Femur (tissue), 1 donor: ENCODE results near the gene SLCO4A1.

Source experiments
- DNase-seq: peaks from one replicate; pipeline ENCODE4 v3.0.0-alpha.2; 2017

SLCO4A1 gene

DNA sequence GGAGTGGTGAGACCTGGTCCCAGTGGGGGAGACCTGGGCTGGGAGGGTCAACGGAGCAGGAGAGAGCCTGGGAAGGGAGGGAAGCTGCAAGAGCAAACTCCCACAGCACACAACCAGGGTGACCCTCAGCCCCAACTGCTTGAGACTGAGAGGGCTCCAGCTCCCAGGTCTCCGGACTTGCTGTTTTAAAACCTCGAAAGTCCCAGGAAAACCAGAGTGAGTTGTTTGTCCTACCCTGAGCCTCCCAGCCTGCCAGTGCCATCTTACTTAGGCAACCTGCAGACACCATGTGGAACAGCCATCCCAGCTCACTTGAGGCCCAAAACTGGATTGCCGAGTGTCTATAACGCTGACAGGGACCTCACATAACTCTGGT, 61.5 kb downstream of the SLCO4A1 start:
- DNase-seq, result no peak

DNA sequence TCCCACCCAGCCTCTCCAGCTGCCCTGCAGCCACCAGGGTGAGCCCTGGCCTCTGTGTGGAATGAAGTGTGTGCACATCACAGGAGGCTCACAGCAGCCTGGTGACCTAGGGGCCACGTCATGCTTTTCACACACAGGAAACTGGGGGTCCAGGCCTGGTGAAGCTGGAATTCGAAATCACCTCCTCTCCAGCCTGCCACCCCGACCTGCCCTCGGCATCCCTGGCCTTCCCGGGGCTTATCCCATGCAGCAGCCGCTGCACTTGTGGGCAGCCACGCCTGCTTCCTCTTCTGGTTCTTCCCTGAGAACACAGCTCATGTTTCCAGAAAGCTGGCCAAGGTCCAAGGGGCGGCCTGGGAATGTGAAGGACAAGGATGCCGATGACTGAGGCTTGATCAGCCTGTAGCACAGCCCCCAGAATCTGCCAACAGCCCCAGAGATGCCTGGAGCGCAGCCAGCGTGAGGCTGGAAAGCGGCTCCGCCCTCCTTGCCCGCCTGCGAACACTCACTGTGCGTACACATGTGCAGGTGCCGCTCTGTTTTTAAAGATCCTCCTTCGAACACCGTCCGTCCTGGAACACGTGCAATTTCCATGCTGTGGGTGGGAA, 62.1 kb downstream of the SLCO4A1 start:
- DNase-seq, result peak; percentile 94

DNA sequence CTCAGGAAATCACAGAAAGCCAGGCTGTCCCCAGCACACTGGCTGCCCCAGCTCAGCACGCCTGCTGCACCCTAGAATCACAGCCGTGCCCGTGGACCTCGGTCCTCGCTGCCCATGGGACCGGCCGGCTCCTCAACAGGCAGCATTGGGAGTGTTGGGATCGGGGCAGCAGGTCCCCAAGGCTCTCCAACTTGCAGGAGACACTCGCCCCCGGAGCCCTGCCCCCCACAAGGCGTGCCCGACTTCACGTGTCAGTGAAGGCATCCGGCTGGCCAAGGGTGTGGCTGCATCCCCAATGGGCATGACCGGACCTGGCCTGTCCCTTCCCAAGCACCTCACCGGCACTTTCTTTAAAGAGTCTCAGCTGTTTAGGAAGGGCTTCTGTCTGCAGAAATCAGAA, 63.3 kb downstream of the SLCO4A1 start:
- DNase-seq, result no peak

DNA sequence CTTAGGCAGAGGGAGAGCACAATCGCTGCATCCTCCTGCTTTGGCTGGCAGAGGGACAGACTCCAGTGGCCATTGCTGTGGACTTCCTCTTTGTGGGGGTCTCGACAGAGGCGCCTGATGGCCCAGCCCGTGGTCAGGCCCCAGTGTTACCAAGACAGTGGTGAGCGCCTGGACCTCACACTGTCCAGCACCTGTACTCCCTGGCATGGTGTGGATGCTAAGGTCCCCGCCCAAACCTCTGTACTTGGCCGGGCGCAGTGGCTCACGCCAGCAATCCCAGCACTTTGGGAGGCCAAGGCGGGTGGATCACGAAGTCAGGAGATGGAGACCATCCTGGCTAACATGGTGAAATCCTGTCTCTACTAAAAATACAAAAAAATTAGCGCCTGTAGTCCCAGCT, 64.0 kb downstream of the SLCO4A1 start:
- DNase-seq, result no peak

DNA sequence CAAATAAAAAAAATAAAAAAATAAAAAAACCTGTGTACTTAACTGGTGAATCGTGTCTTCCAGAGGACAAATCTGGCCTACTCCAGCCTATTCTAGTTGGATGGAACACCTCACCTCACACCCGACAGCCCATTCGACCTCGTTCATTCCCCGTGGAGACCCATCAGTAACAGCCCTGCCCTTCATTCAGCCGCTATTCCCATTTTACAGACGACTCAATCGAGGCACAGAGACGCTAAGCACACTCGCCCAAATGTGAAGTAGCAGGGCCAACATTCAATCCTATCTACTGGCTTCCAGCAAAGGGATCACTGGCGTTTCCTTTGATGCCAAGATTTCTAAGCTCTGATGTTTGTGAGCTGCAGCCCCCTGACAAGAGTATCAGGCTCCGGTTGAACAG, 64.6 kb downstream of the SLCO4A1 start:
- no peak for DNase-seq

DNA sequence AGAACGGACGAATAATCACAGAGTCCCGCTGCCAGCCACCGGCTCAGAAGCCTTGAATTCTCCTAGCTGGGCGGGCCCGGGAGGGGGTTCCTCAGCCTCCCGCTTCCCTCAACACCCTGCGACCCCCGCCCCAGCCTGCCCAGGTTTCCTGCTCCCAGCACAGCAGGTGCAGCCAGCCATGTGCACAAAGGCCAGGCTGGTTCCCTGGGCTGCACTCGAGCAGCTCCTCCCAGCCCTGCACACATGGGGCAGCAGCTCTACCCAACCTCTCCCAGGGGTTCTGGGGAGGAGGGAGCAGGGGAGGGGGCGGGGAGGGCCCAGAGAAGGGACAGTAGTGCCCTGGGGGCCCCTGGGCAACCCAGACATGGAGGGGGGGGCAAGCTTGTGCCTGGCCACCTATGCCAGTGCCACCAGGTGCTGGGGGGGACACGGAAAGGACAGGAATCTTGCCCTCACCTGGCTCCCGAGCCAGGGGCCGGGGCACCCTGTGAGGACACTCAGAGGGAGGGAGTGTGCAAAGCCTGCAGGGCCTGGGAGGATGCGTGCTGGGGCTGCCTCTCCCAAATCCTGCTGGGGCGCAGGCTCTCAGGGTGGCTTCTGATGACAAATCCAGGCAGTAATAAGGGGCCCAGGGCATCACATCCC, 65.1 kb downstream of the SLCO4A1 start:
- no peak for DNase-seq

DNA sequence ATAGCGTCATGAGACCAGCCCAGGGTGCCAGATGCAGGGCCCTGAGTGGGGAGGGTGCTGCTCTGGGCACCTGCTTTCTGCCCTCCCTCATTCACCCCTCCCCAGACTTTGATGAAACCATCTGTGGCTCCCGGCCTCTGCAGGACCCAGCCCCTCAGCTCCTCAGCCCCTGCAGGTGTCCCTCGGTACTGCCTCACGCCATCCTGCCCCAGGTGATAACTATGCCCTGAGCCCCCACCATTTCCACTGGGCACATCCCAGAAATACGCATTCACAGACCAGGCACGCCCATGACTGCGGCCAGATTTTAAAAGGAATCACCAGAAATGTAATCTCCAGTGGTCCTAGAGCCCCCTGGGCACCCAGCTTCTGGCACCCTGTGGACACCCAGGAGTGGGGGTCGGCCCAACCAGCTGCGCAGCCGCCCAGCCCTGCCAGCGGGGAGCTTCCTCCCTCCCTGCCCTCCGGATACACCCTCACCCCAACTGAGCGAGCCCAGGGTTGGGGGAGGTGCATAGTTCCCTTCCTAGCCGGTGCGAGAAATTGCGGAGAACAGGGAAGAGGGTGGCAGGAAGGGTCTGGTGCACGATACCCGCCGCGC, 65.7 kb downstream of the SLCO4A1 start:
- DNase-seq, result no peak

DNA sequence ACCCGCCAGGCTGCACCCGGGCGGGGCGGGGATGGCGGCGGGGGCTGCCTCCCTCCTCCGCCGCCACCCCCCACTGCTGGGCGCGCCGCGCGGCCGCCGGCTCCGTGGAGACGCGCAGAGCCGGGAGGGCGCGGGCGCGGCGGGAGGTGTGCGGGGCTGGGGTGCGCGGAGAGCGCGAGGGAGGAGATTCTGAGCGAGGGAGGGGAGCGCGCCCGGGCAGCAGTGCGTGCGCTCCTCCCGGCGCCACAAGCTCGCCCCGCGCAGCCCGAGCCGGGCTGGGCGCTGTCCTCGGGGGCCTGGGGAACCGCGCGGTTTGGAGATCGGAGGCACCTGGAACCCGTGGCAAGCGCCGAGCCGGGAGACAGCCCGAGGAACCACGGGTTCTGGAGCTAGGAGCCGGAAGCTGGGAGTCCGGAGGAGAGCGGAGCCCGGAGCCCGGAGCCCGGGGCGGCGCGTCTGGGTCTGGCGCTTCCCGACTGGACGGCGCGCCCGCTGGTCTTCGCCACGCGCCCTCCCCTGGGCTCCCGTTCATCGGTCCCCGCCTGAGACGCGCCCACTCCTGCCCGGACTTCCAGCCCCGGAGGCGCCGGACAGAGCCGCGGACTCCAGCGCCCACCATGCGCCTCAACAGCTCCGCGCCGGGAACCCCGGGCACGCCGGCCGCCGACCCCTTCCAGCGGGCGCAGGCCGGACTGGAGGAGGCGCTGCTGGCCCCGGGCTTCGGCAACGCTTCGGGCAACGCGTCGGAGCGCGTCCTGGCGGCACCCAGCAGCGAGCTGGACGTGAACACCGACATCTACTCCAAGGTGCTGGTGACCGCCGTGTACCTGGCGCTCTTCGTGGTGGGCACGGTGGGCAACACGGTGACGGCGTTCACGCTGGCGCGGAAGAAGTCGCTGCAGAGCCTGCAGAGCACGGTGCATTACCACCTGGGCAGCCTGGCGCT, 66.6 kb downstream of the SLCO4A1 start, which contains the start of gene NTSR1:
Gene NTSR1, plus strand, starts transcription at position 246 of the 946 bp plus-strand sequence. Its CDS starts 372 bp downstream, at position 618.
- DNase-seq, result no peak

DNA sequence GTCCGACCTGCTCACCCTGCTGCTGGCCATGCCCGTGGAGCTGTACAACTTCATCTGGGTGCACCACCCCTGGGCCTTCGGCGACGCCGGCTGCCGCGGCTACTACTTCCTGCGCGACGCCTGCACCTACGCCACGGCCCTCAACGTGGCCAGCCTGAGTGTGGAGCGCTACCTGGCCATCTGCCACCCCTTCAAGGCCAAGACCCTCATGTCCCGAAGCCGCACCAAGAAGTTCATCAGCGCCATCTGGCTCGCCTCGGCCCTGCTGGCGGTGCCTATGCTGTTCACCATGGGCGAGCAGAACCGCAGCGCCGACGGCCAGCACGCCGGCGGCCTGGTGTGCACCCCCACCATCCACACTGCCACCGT, 67.2 kb downstream of the SLCO4A1 start:
- DNase-seq, result no peak

DNA sequence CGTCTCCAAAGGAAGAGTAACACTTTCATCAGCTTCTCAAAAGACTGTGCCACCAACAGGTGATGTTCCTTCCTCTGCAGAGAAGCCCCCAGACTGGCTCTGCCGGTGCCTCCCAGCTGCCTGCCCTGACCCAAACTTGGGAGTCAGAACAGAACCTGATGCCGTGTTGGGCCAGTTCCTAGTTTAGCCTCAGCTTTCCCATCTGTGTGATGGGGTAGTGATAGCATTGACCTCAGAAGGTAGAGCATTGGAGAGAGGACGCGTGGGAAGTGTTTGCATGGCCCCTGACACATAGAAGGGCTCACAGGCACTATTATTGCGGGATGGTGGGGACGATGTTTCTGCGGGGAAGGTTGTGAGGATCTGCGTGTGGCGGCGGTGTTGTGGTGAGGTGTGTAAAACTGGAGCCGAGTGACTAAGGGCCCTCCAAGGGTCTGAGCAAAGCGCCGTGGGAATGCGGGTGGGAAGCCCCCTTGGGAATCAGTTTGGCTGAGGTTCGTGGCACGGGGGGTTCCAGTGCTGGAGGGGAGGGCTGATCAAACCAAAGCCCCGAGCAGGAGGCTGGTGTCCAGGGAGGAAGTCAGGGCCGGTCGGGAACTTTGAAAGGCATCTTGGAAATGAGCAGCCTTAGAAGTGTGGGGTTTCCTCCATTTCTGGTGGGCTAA, 68.0 kb downstream of the SLCO4A1 start:
- no peak for DNase-seq

DNA sequence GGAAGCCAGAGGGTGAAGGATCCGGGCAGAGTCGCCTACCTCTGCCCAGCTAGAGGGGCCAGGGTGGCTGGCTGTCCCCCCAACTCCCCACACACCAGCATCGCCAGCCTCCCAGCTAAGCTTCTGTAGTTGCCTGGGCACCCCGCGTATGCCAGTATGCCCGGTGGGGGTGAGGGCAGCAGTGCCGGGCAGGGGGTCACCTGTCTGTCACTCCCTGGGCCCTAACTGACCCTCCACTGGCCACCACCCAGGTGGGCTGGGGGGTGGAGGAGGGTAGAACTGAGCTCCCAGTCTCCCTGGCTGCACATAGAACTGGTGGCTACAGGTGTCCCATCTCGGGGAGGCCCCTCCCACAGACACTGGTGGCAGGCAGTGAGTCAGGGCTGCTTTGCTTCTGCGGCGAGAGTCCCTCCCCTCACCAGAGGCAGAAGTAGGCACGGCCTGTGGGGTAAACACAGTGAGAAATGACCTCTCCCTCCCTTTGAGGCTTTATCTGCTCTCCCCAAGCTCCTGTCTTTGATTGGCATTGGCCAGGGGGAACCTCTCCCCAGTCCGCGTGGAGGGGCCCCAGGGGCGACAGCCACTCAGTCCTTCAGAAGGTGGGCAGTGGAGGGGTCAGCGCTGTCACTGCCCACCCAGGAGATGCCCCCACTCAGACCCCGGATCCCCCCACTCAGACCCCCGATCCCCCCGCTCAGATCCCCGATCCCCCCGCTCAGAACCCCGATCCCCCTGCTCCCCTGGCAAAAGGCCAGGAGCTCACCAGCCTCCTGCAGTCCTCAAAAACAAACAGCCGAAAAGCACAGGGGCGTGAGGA, 68.8 kb downstream of the SLCO4A1 start:
- no peak for DNase-seq

DNA sequence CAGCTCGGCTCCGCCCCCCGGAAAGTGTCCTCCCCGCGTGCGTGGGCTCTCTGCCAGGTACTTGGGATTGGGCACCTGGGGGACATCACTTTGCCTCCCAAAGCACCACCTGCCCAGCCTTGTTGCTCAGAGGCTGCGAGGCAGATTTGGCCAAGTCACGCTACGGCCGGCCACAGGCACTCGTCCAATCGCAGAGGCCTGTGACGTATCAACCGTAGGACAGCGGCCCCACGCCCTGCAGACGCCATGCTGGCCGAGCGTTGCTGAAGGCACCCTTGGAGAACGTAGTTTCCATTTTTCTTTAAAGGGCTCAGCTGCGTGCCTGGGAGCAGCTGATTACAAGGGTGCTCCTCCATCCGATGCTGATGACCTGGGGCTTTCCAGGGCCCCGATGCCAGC, 69.4 kb downstream of the SLCO4A1 start:
- no peak for DNase-seq

DNA sequence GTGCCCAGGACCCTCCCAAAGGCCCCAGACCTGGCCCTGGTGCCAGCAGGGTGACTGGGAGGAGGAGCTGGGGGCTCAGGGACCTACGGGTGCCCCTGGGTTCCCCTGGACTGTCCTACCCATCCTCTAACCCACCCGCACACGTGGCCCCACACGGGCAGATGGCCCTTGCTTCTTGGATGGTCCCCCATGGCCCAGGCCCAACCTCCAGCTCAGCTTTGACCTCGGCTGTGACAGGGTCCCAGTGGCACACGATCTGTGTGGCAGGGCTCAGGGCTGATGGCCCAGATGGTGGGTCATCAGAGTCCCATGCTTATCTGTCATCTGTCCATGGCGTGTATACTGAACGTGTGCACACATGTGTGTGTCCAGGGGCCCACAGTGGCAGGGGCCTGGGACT, 70.3 kb downstream of the SLCO4A1 start:
- no peak for DNase-seq

DNA sequence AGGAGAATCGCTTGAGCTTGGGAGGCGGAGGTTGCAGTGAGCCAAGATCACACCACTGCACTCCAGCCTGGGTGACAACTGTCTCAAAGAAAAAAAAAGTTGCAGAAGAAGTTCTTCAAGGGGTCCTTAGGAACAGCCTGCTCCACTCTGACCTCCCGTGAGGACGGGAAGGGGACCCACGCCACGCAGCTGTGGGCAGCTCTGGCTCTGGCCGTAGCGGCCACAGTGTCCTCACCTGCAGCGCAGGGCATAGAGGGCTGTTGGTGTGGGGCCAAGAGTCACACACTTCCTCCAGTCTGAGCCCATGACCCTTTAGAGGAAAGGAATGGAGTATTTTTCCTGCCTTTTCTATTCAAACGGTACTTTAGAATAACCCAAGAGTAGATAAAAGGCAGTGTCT, 71.7 kb downstream of the SLCO4A1 start:
- no peak for DNase-seq

DNA sequence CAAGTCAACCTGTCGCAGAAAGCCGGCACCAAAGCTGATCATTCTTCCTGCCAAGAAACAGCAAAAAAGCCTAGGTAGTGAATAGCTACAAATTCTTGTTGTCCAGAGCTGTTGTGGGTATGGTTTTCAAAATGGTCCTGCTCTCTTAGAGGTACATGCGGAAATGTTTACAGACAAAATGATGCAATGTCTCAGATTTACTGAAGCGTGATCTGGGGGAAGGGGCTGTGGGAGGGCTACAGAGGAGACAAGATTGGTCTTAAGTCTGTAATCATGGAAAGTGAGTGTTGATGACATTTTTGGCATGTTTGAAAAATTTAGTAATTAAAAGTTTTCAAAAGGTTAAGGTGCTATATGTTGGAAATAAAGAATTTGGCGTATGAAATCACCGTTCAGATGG, 72.5 kb downstream of the SLCO4A1 start:
- DNase-seq, result no peak

DNA sequence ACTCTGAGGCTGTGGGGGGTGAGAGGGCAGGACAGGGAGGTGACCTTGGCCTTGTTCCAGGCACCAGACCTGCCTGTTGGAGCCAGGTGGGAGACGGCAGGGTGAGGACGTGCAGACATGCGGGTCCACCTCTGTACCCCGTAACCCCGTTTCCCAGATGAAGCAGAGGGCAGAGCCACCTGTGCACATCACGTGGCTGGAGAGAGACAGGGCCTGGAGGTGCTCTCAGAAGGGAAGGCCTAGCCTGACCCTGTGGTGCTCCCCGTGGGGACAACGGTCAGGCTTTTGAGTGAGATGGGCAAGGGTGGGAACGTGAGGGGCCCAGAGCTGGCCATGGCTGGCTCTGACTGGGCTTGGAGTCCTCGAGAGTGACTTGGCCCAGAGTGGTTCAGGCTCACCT, 72.9 kb downstream of the SLCO4A1 start:
- no peak for DNase-seq

DNA sequence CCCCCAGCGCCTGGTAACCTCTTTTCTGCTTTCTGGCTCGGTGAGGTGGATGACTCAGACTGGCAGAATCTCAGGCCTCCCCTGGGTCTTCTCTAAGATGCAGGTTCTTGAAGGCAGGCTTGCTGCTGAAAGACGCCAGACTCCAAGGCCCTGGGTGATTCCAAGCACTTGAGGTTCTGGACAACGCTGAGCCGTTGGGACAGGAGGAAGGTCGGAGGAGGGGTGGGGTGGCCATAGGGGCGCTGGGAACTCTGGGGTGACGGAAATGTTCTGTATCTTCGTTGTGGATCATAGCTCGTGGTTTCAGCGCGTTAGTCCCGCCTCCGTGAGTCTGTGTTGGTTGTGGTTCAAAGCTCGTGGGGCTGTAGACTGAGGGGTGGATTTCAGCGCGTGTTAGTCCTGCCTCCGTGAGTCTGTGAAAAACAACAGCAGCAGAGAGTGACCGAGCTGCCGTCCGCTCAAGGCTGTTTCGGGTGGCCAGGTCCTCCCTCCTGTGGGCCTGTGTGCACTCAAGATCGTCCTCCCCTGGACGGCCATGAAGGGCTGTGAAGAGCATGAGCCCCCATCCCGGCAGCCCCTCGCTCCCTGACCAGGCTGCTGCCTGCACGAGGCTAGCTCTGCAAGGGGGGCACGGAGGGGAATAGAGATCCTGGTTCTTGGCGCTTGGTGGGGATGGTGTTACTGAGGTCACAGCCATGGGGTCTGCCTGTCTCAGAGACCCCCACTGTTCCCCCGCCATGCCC, 74.1 kb downstream of the SLCO4A1 start:
- no peak for DNase-seq

DNA sequence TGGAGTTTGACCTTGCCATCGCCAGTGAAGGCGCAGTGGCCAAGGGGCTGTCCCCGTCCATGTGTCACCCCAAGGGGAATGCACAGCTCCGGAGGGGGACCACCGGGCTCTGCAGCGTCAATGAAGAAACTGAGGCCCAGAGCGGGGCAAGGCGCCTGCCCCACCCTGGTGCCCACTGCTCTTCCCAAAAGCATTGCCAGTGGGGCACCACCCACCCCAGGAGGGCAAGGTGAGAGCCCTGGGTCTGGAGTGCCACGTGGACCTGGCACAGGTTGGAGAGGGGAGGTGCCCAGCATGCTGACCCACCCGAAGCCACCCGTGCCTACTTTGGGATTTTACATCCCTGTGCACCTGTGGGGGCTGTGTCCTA, 74.6 kb downstream of the SLCO4A1 start:
- DNase-seq, result no peak

DNA sequence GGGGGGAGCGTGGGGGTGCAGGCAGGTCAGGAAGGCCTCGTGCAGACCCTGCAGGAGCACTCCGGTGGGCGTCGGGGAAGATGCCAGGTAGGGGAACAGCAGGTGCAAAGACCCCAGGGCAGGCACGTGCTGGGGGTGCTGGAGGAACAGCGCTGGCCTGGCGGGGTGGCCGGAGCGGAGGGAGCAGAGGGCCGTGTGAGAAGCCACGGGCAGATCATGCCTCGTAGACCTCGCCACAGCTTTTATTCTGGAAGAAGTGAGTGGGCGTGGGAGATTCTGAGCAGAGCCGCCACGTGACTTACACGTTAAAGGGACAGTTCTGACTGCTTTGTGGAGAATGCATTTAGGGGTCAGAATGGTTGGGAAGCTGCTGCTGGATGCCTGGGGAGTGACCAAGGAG, 75.6 kb downstream of the SLCO4A1 start:
- DNase-seq, result no peak

DNA sequence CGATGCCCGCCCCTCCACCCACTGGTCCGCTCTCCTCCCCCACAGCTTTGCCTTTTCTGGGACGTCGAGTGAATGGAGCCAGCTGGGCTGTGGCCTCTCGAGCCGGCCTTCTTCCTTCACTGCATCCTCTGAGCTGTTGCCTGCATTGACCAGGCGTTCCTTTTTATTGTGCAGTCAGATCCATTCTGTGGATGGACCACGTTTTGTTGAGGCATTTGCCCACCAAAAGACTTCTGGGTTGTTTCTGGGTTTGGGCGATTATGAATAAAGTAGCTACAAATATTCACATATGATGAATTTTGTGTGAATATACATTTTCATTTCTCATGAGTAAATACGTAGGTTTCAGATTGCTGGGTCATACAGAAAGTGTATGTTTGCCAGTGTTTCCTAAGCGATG, 76.2 kb downstream of the SLCO4A1 start:
- no peak for DNase-seq

DNA sequence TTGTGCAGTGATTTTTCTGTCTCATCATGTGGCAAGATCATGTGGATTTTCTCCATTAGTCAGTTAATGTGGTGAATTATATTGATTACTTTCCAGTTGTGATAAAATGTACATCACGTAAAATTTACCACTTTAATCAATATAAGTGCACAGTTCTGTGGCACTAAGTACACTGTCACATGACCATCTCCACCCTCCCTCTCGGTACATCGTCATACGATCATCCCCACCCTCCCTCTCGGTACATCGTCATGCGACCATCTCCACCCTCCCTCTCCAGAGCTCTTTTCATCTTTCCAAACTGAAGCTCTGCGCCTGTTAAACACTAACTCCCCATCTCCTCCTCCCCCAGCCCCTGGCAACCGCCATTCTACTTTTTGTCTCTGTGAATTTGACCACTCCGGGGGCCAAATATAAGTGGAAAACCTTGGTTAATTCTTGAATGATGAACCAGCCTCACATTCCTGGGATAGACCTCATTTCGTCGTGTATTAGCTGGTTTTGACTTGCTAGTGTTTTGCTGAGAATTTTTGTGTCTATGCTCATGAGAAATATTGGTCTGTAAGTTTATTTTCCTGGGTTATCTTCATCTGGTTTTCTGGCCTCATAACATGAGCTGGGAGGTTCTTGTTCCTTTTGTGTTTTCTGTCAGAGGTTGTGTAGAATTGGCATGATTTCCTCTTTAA, 77.1 kb downstream of the SLCO4A1 start:
- no peak for DNase-seq
